Erythroblast (primary cell): ENCODE data around the gene RASA3.

ENCODE experiments used
- GATA1 ChIP-seq: IDR thresholded peaks from 2 replicates; pipeline ENCODE4 v1.6.1; 2011; ENCODE audit warnings: low read depth, mild to moderate bottlenecking, control low read depth, low read length, moderate library complexity
- POLR2A ChIP-seq: IDR thresholded peaks from 2 replicates; pipeline ENCODE4 v1.6.1; 2011; ENCODE audit warnings: mild to moderate bottlenecking, low read length

- TF ChIP-seq POLR2A, result no peak
- no peak for TF ChIP-seq GATA1
These were observed 1.9 kb upstream of the RASA3 start for GRCh38 chr13:114134111-114134943.
